Measurements from ENCODE around the gene ITPR1.

ITPR1 gene

GRCh38 chr3:4471907-4472306, 21.2 kb upstream of the ITPR1 start:
- Mint-ChIP-seq H3K4me1 (ENCODE audit: low read depth) (peaks cover 13% of the 10 kb centered on the region), H3K4me3 (no peak overlapping the region), H3K9me3 (no peaks in the 10 kb centered on the region), H3K27me3 (ENCODE audit: low read depth) (peaks cover 9% of the 10 kb centered on the region), H3K36me3 (ENCODE audit: low read depth) (no peaks in the 10 kb centered on the region), H3K27ac (no peak overlapping the region)

GRCh38 chr3:4472312-4472711, 20.8 kb upstream of the ITPR1 start:
- peaks cover 9% of the 10 kb centered on the region for H3K27me3 Mint-ChIP-seq (ENCODE audit: low read depth)
- no peak overlapping the region for H3K27ac Mint-ChIP-seq
- no peaks in the 10 kb centered on the region for H3K9me3 Mint-ChIP-seq
- H3K4me1 Mint-ChIP-seq (ENCODE audit: low read depth), result peaks cover 10% of the 10 kb centered on the region
- no peak overlapping the region for H3K4me3 Mint-ChIP-seq
- H3K36me3 Mint-ChIP-seq (ENCODE audit: low read depth), result no peaks in the 10 kb centered on the region

GRCh38 chr3:4472766-4473165, 20.4 kb upstream of the ITPR1 start:
- Mint-ChIP-seq H3K27me3 (ENCODE audit: low read depth) (peaks cover 9% of the 10 kb centered on the region), H3K27ac (no peak overlapping the region), H3K9me3 (no peaks in the 10 kb centered on the region), H3K4me3 (no peak overlapping the region), H3K4me1 (ENCODE audit: low read depth) (peaks cover 7% of the 10 kb centered on the region), H3K36me3 (ENCODE audit: low read depth) (no peaks in the 10 kb centered on the region)

- H3K9me3 Mint-ChIP-seq, result no peaks in the 10 kb centered on the region
- peak overlapping the region; percentile 39 for H3K4me3 Mint-ChIP-seq
- H3K27ac Mint-ChIP-seq, result peak overlapping the region; percentile 54
- no peaks in the 10 kb centered on the region for H3K36me3 Mint-ChIP-seq (ENCODE audit: low read depth)
- peaks cover 10% of the 10 kb centered on the region for H3K27me3 Mint-ChIP-seq (ENCODE audit: low read depth)
- H3K4me1 Mint-ChIP-seq (ENCODE audit: low read depth), result peaks cover 7% of the 10 kb centered on the region
Observed at GRCh38 chr3:4474683-4475490, 18.3 kb upstream of the ITPR1 start.

- Mint-ChIP-seq H3K27ac (no peak overlapping the region), H3K27me3 (ENCODE audit: low read depth) (peaks cover 12% of the 10 kb centered on the region), H3K4me1 (ENCODE audit: low read depth) (peaks cover 7% of the 10 kb centered on the region), H3K9me3 (no peaks in the 10 kb centered on the region), H3K36me3 (ENCODE audit: low read depth) (no peaks in the 10 kb centered on the region), H3K4me3 (no peak overlapping the region)
Observed at GRCh38 chr3:4475804-4476203, 17.3 kb upstream of the ITPR1 start.

GRCh38 chr3:4476496-4476895, 16.7 kb upstream of the ITPR1 start:
- H3K36me3 Mint-ChIP-seq (ENCODE audit: low read depth), result no peaks in the 10 kb centered on the region
- H3K27ac Mint-ChIP-seq, result no peak overlapping the region
- H3K27me3 Mint-ChIP-seq (ENCODE audit: low read depth), result peaks cover 12% of the 10 kb centered on the region
- H3K4me1 Mint-ChIP-seq (ENCODE audit: low read depth), result peaks cover 7% of the 10 kb centered on the region
- H3K4me3 Mint-ChIP-seq, result no peak overlapping the region
- no peaks in the 10 kb centered on the region for H3K9me3 Mint-ChIP-seq

- Mint-ChIP-seq H3K27me3 (ENCODE audit: low read depth) (peaks cover 7% of the 10 kb centered on the region), H3K4me3 (no peak overlapping the region), H3K4me1 (ENCODE audit: low read depth) (peaks cover 7% of the 10 kb centered on the region), H3K9me3 (no peaks in the 10 kb centered on the region), H3K27ac (no peak overlapping the region), H3K36me3 (ENCODE audit: low read depth) (no peaks in the 10 kb centered on the region)
Observed at GRCh38 chr3:4478261-4478660, 14.9 kb upstream of the ITPR1 start.

GRCh38 chr3:4491855-4492207, 1.3 kb upstream of the ITPR1 start:
- H3K27me3 Mint-ChIP-seq (ENCODE audit: low read depth), result peaks cover 35% of the 10 kb centered on the region
- no peaks in the 10 kb centered on the region for H3K9me3 Mint-ChIP-seq
- no peak overlapping the region for H3K27ac Mint-ChIP-seq
- peaks cover 34% of the 10 kb centered on the region for H3K4me1 Mint-ChIP-seq (ENCODE audit: low read depth)
- H3K4me3 Mint-ChIP-seq, result peak overlapping the region; percentile 93
- peaks cover 13% of the 10 kb centered on the region for H3K36me3 Mint-ChIP-seq (ENCODE audit: low read depth)

- Mint-ChIP-seq H3K9me3 (no peaks in the 10 kb centered on the region), H3K27me3 (ENCODE audit: low read depth) (peaks cover 35% of the 10 kb centered on the region), H3K27ac (peak overlapping the region; percentile 32), H3K4me1 (ENCODE audit: low read depth) (peaks cover 36% of the 10 kb centered on the region), H3K36me3 (ENCODE audit: low read depth) (peaks cover 13% of the 10 kb centered on the region), H3K4me3 (peak overlapping the region; percentile 93)
Observed at GRCh38 chr3:4492208-4493013, 737 bp upstream of the ITPR1 start.

- Mint-ChIP-seq H3K27ac (peak overlapping the region; percentile 88), H3K36me3 (ENCODE audit: low read depth) (peaks cover 25% of the 10 kb centered on the region), H3K4me1 (ENCODE audit: low read depth) (peaks cover 38% of the 10 kb centered on the region), H3K9me3 (no peaks in the 10 kb centered on the region), H3K4me3 (peak overlapping the region; percentile 93), H3K27me3 (ENCODE audit: low read depth) (peaks cover 26% of the 10 kb centered on the region)
Observed at GRCh38 chr3:4493941-4494894, 1.1 kb downstream of the ITPR1 start.

- H3K9me3 Mint-ChIP-seq, result no peaks in the 10 kb centered on the region
- peaks cover 21% of the 10 kb centered on the region for H3K27me3 Mint-ChIP-seq (ENCODE audit: low read depth)
- H3K27ac Mint-ChIP-seq, result peak overlapping the region; percentile 88
- peaks cover 38% of the 10 kb centered on the region for H3K4me1 Mint-ChIP-seq (ENCODE audit: low read depth)
- peak overlapping the region; percentile 93 for H3K4me3 Mint-ChIP-seq
- H3K36me3 Mint-ChIP-seq (ENCODE audit: low read depth), result peaks cover 27% of the 10 kb centered on the region
Observed at GRCh38 chr3:4494895-4495264, 1.7 kb downstream of the ITPR1 start.

GRCh38 chr3:4495294-4496086, 2.3 kb downstream of the ITPR1 start:
- Mint-ChIP-seq H3K4me1 (ENCODE audit: low read depth) (peaks cover 37% of the 10 kb centered on the region), H3K9me3 (no peaks in the 10 kb centered on the region), H3K36me3 (ENCODE audit: low read depth) (peaks cover 29% of the 10 kb centered on the region), H3K27me3 (ENCODE audit: low read depth) (peaks cover 17% of the 10 kb centered on the region), H3K4me3 (peak overlapping the region; percentile 93), H3K27ac (peak overlapping the region; percentile 23)

- H3K27ac Mint-ChIP-seq, result no peak overlapping the region
- peaks cover 32% of the 10 kb centered on the region for H3K36me3 Mint-ChIP-seq (ENCODE audit: low read depth)
- H3K4me1 Mint-ChIP-seq (ENCODE audit: low read depth), result peaks cover 34% of the 10 kb centered on the region
- H3K27me3 Mint-ChIP-seq (ENCODE audit: low read depth), result peaks cover 11% of the 10 kb centered on the region
- H3K4me3 Mint-ChIP-seq, result no peak overlapping the region
- H3K9me3 Mint-ChIP-seq, result no peaks in the 10 kb centered on the region
Observed at GRCh38 chr3:4496087-4496452, 2.9 kb downstream of the ITPR1 start.
